Esophagus muscularis mucosa (tissue), 4 donors: ENCODE data around the gene PRCP.

Source experiments
- CTCF ChIP-seq, 3 experiments: fragments of 200-600 bp in 2 of 3; fragments of 450-650 bp in 1 of 3; sonication (generic) in 2 of 3; IDR thresholded peaks; one replicate each; pipeline ENCODE4 v1.5.1; 2017 to 2019; ENCODE audit warnings: antibody characterized with exemption in 3 of 3, mild to moderate bottlenecking in 2 of 3, moderate library complexity in 1 of 3
- EP300 ChIP-seq: sonication (generic); formaldehyde crosslinking; IDR thresholded peaks from one replicate; pipeline ENCODE4 v1.6.1; 2017; ENCODE audit warnings: antibody characterized with exemption
- POLR2A ChIP-seq: fragments of 450-650 bp; IDR thresholded peaks from one replicate; pipeline ENCODE4 v1.6.1; 2017; ENCODE audit warnings: antibody characterized with exemption, moderate library complexity, mild to moderate bottlenecking, low read depth

GRCh38 chr11:82831364-82831763 is 68.9 kb downstream of the PRCP start:
- TF ChIP-seq EP300 (no peak), POLR2A (no peak), CTCF (IDR thresholded peaks at IDR 0.05) (no peak)
